HG02973 (cell line): ENCODE data around the gene CEP128.

Experiments used
- ATAC-seq: cut with Tn5 transposase; IDR thresholded peaks from one replicate; pipeline ENCODE4 v1.9.1; 2021; ENCODE audit warnings: moderate library complexity; ENCODE audit not compliant: unreplicated experiment

Gene CEP128

GRCh38 chr14:80941241-80942185, at the start of gene CEP128:
Gene CEP128 (minus strand): TSS chr14:80941738.
- ATAC-seq = peak; percentile 95

- peak; percentile 58 for ATAC-seq
Observed at GRCh38 chr14:80988735-80989429, 47.3 kb upstream of the CEP128 start.

GRCh38 chr14:80988192-80988591, 46.7 kb upstream of the CEP128 start:
- no peak for ATAC-seq

- ATAC-seq = peak; percentile 71
Observed at GRCh38 chr14:80987235-80988032, 45.9 kb upstream of the CEP128 start.

GRCh38 chr14:80982711-80983110, 41.2 kb upstream of the CEP128 start:
- no peak for ATAC-seq

- no peak for ATAC-seq
Observed at GRCh38 chr14:80981673-80982072, 40.1 kb upstream of the CEP128 start.

- ATAC-seq = no peak
Observed at GRCh38 chr14:80981156-80981555, 39.6 kb upstream of the CEP128 start.

GRCh38 chr14:80979951-80980350, 38.4 kb upstream of the CEP128 start:
- ATAC-seq = no peak

GRCh38 chr14:80978403-80978802, 36.9 kb upstream of the CEP128 start:
- no peak for ATAC-seq

- ATAC-seq = no peak
Observed at GRCh38 chr14:80977221-80977620, 35.7 kb upstream of the CEP128 start.

- no peak for ATAC-seq
Observed at GRCh38 chr14:80974679-80975078, 33.1 kb upstream of the CEP128 start.

GRCh38 chr14:80973931-80974641, 32.5 kb upstream of the CEP128 start:
- no peak for ATAC-seq

GRCh38 chr14:80965037-80965436, 23.5 kb upstream of the CEP128 start:
- no peak for ATAC-seq

- peak; percentile 99 for ATAC-seq
Observed at GRCh38 chr14:80959496-80959895, 18.0 kb upstream of the CEP128 start.

GRCh38 chr14:80958939-80959338, 17.4 kb upstream of the CEP128 start:
- no peak for ATAC-seq

GRCh38 chr14:80958226-80958625, 16.7 kb upstream of the CEP128 start:
- ATAC-seq = no peak

- ATAC-seq = no peak
Observed at GRCh38 chr14:80957613-80958012, 16.1 kb upstream of the CEP128 start.

- no peak for ATAC-seq
Observed at GRCh38 chr14:80956922-80957321, 15.4 kb upstream of the CEP128 start.

- ATAC-seq = no peak
Observed at GRCh38 chr14:80956102-80956501, 14.6 kb upstream of the CEP128 start.

- ATAC-seq = no peak
Observed at GRCh38 chr14:80955416-80955941, 13.9 kb upstream of the CEP128 start, which contains the start of gene TSHR. Gene TSHR (plus strand): TSS chr14:80955621. CDS start chr14:80955681, 60 bp downstream.
